ENCODE data around the gene PSMD1. TPM values are rescaled to one million over a fixed set of nuclear protein-coding genes. Genes with fewer than 3 reads are reported as not detected.
"Not testable (repeated sequence)": the region's sequence is repeated elsewhere in the genome, so short reads cannot be mapped to it uniquely, and the experiment has no call there.

PSMD1 gene
- total RNA-seq, 1 donor from 2014 or later = 81.0 TPM

DNA sequence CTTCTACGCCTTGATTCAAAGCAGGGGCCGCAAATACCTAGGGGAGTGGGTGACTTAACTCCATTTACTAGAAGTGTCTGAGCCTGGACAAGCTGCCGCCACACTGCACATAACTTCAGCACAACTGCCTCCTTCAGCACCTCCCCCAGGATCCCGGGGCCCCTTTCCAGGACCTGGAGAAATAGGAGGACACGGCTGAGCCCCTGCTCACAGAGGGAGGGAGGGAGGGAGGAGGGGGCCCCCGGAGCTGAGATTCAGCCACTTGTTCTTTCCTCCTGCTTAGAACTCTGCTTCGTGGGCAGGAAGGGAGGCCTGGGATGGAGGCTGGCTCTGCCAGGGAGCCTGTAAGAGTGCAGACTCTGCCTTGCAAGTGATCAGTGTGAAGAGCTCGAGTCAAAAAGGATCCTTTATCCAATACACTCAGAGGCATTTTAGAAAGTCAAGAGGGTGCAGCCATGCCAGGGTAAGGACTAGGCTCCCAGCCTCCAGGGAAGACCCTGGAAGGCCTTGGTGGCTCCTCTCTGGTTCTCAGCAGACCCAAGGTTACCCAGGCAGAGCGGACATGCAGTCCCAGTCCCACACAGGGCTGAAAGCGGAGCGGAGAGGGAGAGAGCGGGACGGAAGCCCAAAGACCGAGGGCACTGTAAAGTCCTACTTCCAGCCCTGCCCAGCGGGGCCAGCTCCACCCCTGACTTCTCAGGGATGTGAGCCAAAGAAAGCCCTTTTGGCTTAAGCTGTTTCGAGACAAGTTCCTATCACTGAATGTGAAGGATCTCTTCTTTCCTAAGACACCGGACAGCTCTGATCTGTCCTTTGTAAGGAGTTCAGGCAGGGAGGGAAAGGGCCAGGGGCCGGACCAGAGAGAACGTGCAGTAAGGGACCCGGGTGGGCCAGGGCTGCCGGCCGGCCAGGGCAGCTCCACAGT, 133.2 kb downstream of the PSMD1 start:
- peak; percentile 79 for ATAC-seq (ENCODE audit: poor library complexity)
- intact Hi-C loops (cut with DNase I) = loop anchor here (5.0 kb wide), 1 partner anchor 83 kb away; no protein-coding TSS in a partner anchor
- DNase-seq = peak; percentile 76

DNA sequence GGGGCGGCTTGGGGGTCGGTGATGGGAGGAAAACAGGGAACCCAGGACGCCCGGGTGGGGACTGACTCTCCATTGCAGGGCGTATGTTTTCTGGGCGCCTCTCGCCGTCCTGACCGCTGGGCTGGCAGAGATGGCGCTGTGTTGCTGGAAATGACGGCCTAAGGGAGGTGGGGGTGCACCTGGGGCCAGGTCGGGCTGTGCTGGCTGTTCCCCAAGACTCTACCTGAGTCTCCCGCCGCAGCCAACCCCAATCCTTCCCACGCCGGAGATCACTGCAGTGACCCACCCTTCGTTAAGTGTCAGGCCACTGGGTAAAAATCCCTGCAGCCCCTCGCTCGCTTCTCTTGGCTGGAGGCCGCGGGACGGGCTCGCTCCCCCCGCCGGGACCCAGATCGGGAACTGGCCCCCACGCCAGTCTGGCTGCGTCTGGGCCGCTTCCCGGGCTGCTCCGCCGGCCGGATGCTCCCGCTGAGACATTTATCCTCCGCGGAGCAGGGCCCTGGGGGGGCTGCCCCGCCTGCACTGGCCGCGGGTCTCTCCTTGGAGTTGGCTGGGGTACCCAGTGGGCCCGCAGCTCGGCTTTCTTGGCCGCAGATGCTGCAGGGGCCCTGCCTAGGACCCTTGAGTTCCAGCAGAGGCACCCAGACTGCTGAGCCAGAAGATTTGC, 134.0 kb downstream of the PSMD1 start:
- intact Hi-C loops (cut with DNase I) = loop anchor here (5.0 kb wide), 1 partner anchor 83 kb away; no protein-coding TSS in a partner anchor
- DNase-seq (peak; percentile 77), ATAC-seq (ENCODE audit: poor library complexity) (peak; percentile 76)

DNA sequence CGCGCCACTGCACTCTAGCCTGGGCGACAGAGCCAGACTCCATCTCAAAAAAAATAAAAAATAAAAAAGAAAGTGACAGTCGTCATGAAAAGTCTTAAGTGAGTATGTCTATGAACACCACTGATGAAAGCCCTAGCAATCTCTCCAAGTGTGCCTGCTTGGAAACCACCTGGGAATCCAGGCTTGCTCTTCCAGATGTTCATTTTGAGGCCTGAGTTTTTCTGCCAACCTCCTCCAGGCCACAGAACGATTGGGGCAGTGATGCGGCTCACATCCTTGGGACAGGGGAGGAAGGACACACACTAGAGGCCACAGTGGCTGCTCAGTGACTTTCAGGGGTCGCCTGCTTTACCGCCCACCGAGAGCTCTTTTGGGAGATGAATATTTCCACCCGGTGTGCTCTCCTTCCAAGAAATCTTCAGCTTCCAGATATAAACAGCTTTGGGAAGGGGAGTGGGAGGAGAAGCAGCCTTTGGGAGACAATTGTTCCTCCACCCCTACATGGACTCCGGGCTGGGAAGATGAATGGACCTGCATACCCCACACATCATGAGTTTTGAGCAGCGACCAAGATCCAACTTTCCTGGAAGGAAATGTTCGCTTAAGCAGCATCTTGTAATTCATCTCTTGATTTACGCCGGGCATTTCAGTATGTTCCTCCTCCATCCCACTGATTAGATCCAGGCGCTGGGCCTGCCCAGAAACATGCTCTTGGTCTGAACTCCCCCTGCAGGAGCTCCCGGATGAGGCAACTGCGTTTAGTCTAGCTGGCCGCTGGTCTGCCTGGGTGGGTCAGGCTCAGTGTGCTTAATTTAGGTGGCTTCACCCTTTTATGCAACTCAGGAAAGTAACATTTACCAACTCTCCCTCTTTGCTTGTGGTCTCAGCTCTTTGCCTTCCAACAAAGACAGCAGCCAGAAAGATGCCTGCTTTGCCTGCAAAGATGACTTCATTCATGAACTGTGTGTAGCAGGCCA, 135.5 kb downstream of the PSMD1 start:
- intact Hi-C loops (cut with DNase I) = loop anchor here (5.0 kb wide), 1 partner anchor 85 kb away; no protein-coding TSS in a partner anchor
- DNase-seq (peak; percentile 83), ATAC-seq (ENCODE audit: poor library complexity) (peak; percentile 66)

DNA sequence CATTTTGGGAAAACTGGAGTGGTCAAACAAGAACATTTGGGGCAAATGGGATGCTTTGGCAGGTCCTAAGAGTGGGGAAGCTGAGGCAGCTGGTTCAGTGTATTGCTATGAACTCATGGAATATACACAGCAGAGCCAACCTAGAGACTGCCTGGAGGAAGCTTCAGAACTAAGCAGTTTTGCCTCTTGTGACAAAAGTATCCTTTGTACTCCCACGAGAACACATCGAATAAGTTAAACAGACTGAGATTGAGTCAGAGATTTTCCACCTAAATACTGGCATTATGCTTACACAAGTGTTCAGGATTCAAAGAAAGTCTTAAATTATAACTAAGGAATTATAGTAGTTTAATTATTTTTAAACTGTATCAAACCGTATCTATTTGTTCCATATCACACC, 136.5 kb downstream of the PSMD1 start:
- no peak for DNase-seq
- no peak for ATAC-seq (ENCODE audit: poor library complexity)
- intact Hi-C loops (cut with DNase I) = loop anchor here (5.0 kb wide), 1 partner anchor 86 kb away; no protein-coding TSS in a partner anchor

DNA sequence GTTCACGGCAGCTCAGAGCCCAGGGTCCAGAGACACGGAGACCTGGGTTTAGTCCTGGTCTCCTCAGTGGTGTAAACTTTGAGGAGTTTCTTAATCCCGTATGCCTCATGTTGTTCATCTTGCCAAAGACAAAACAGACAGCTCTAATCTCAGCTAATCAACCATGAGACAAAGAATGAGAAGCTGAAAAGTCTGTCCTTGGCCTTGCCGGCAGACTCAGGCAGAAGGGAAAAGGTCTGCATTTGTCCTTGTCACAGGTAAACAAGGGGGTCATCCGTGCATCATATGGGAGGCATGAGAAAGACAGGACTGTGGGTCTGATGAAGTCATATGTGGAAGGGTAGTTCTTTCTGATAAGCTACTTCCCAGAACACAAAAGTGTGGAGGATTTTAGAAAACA, 139.9 kb downstream of the PSMD1 start:
- no peak for DNase-seq
- intact Hi-C loops (cut with DNase I) = no loop called here
- no peak for ATAC-seq (ENCODE audit: poor library complexity)

DNA sequence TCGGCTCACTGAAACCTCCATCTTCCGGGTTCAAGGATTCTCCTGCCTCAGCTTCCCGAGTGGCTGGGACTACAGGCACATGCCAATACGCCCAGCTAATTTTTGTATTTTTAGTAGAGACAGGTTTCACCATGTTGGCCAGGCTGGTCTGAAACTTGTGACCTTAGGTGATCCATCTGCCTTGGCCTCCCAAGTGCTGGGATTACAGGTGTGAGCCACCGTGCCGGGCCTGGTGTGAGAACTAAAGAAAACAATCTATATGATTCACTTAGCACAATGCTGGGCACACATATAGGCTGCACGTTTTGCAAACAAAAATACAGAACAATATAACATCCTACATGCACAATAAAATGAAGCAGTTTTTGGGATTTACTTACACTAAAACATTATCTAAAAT, 140.5 kb downstream of the PSMD1 start:
- ATAC-seq (ENCODE audit: poor library complexity); intact Hi-C loops (cut with DNase I); DNase-seq: not testable (repeated sequence)

DNA sequence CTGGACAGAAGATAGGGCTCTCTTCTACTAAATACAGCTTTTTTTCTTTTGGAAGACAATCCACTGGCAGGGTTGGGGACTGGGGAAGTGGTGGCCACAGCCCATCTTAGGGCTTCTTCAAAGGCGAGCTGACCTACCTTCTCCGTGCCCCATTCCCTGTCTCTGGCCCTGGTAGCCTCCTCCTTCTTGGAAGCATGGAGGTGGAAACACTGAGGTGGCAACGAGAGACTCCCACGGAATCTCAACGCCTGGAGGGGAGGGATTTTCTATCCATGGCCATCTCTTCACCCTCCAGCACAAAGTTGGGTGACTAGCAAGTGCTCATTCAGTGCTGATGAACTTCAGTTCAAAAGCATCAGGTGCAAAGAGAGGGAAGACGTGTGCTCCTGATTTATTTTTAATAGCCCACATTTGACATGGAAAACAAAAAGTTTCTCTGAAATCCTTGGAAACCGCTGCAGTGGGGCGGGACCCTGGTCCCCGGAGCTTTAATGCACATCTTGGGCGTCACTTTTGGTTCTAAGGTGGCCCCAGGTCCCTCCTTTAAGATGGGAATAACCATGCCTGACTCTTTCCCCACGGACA, 141.1 kb downstream of the PSMD1 start:
- DNase-seq (no peak), ATAC-seq (ENCODE audit: poor library complexity) (no peak)
- intact Hi-C loops (cut with DNase I) = no loop called here

DNA sequence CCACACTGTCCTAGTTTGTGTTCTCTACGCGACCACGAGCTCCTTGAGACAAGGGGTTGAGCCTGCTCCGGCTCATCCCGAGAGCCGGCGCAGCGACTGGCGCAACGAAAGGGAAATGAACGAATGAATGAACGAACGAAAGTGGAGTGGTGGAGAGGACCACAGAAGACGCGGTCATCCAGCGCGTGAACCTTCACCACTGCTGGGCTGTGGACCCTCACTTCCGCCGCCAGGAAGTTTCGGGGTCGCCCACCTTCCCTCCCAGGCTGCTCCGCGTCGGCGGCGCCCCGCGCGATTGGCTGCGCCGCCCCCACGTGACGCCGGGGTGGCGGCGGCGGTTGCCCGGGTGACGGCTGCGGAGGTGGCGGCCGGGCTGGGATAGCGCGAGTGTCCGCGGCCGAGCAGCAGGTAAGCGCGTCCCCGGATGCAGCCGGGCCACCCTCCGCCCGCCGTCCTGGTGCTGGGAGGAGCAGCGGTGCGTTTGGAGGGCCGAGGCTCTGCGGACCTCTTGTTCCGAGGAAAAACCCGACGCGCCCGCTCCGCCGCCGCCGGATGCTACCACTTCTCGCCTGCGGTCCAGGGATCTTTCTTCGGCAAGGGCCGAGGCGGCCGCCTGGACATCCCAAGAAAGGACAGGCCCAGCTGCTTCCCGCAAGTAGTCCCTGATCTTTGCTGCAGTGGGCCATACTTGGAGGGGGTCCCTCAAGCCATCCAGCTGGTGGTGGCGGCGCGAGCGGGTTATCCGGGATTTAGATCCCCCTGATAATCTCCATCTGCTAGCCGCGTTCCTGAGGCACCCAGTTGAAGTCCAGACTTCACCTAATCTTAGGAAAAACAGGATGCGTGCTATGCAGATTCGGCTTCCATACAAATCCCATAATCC, 141.9 kb downstream of the PSMD1 start, which contains the start of gene ARMC9:
Gene ARMC9 (plus strand): TSS at position 341 of the 883 bp plus-strand sequence. CDS start 7,608 bp downstream, outside the sequence.
- peak; percentile 86 for DNase-seq
- intact Hi-C loops (cut with DNase I) = no loop called here
- ATAC-seq (ENCODE audit: poor library complexity) = peak; percentile 100

DNA sequence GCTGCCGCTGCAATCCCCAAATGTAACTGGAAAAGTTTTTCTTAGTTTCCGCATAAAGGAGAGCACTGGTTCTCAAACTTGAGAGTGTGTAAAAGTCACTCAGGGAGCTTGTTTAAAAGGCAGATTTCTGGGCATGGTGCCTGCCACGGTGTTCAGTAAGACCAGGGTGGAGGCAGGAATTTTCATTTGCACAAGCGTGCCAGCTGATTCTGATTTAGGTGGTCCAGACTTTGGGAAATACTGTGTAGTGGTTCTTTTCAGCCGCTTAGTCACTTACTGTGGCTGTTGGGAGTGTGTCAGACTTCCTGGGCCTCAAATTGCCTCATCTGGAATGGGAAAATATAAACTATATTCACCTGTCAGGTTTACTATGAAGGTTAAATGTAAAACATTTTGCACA, 142.6 kb downstream of the PSMD1 start:
- intact Hi-C loops (cut with DNase I) = no loop called here
- ATAC-seq (ENCODE audit: poor library complexity) = no peak
- no peak for DNase-seq

DNA sequence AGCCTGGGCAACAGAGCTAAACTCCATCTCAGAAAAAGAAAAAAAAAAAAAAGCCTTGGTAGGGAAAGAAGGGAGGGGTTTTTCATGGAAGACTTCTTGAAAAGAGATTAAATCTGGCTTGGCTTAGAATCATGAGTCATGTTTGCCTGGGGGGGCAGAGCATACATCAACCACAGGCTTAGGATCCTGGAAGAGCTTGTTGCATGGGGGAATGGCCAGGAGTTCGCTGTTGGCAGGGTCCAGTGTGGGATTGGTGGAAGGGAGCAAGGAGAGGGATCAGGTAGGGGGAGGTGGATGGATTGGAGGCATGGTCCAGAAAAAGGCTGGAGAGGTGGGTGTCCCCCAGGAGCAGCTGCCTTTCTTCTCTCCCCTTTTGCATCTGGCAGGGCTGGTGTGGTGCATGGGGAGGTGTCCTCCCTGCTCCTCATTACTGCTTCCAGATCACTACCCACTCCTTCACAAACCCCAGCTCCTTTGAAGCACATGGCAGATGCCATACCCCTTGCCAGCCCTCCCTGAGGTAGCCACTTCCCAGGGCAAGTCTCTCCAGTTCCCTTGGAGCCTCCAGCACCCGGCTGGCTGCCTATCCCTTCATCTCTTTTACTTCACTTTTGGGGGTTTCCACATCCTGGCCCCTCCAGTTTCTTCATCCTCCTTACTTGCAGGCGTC, 144.3 kb downstream of the PSMD1 start:
- DNase-seq = no peak
- intact Hi-C loops (cut with DNase I) = no loop called here

DNA sequence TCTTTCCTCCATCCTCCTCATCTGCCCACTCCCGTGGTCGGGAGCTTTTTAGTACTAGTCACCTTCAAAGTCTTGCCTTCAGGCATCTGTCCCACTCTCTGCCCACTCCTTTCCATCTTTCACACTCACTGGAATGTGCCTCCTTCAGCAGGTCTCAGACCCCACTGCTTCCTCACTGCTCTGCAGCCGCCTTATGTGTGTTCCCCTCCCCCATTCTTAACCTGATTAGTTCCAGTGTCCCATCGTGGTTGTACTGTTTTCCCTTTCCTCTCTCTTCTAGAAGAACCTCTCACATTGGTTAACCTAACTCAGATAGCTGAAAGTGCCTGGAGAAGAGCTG, 144.8 kb downstream of the PSMD1 start:
- no peak for DNase-seq
- intact Hi-C loops (cut with DNase I) = no loop called here
- no peak for ATAC-seq (ENCODE audit: poor library complexity)

More for the DNA sequence above, 144.3 kb downstream of the PSMD1 start:
- ATAC-seq (ENCODE audit: poor library complexity) = no peak

DNA sequence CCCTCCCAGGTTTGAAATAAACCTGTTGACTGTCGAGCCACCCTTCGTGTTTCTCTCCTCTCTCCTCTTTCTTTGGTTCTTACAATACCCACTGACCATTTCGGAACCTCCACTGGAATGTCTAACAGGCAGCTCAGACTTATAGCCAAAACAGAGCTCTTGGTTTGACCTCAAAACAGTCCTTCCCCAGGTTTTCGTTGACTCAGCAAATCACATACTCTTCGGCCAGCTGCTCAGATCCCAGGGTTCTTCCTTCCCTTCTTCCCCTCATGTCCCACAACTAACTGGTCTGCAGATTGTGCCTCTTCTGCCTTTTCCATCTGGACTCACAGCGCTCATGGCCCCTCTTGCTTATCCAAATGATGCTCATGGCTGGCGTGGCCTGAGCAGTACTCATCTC, 146.4 kb downstream of the PSMD1 start:
- intact Hi-C loops (cut with DNase I) = no loop called here

DNA sequence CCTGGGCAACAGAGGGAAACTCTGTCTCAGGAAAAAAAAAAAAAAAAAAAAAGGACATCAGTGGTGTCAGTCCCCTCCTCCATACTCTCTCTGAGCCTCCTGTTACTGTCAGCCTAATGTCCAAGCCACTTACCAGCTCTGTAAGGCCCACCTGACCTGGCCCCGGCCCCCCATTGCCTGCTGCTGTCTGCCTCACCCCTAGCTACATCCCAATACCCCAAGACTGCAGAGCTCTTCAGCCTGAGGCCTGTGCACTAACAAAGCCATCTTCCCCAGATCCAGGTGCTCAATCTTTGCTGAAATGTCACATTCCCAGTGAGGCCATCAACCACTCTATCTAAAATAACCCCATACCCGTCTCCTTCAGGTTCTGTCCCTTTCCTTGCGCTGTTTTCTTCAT, 147.5 kb downstream of the PSMD1 start:
- ATAC-seq (ENCODE audit: poor library complexity) (no peak), DNase-seq (no peak)
- intact Hi-C loops (cut with DNase I) = no loop called here

More for the DNA sequence above, 146.4 kb downstream of the PSMD1 start:
- DNase-seq (no peak), ATAC-seq (ENCODE audit: poor library complexity) (no peak)

DNA sequence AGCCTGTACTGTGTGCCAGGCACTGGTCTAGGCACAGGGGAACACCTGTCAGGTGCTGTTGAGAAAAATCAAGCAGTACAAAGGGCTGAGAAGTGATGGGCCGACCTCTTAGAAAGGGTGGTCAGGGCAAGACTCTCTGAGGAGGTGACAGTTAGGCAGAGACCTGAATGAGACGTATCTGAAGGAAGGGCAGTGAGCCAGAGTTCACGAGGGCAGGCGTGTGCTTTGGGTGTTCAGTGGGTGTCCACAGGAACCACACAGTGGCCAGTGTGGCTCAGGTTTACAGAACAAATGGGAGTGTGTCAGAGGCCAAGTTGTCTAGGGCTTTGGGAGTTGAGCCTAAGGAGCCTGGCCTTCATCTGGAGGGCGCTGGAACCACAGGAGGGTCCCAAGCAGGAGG, 147.9 kb downstream of the PSMD1 start:
- intact Hi-C loops (cut with DNase I) = no loop called here
- no peak for ATAC-seq (ENCODE audit: poor library complexity)
- DNase-seq = no peak

DNA sequence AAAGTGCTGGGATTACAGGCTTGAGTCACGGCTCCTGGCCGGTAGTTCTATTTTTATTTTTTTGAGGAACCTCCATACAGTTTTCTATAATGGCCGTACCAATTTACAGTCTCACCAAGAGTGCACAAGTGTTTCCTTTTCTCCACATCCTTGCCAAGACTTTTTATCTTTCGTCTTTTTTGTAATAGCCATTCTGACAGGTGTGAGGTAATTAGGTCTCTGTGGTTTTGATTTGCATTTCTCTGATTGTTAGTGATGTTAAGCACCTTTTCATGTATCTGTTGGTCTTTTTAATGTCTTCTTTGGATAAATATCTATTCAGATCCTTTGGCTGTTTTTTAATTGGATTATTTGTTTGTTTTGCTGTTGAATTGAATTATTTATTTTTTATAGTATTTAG, 151.1 kb downstream of the PSMD1 start:
- intact Hi-C loops (cut with DNase I) = no loop called here
- ATAC-seq (ENCODE audit: poor library complexity) (no peak), DNase-seq (no peak)

DNA sequence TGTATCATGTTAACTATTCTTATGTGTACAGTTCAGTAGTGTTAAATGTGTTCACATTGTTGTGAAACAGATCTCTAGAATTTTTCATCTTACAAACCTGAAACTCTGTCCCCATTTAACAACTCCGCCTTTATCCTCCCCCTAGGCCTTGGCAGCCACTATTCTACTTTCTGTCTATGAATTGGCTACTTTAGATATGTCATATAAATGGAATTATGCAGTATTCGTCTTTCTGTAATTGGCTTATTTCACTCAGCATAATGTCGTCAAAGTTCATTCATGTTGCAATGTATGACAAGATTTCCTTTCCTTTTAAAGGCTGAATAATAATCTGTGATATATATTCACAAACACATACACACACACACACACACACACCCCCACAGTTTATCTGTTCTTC, 154.1 kb downstream of the PSMD1 start:
- ATAC-seq (ENCODE audit: poor library complexity) (no peak), DNase-seq (no peak)
- intact Hi-C loops (cut with DNase I) = no loop called here

DNA sequence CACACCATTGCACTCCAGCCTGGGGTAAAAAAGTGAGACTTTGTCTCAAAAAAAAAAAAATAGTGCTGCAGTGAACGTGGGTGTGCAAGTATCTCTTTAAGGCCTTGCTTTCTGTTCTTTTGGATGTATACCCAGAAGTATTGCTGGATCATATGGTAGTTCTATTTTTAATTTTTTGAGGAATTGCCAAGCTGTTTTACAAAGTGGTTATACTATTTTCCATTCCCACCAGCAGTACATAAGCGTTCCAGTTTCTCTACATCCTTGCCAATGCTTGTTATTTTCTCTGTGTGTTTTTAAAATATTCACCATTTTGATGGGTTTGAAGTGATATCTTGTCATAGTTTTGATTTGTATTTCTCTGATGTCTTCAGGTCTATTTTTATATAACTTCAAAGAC, 154.8 kb downstream of the PSMD1 start:
- no peak for ATAC-seq (ENCODE audit: poor library complexity)
- no peak for DNase-seq
- intact Hi-C loops (cut with DNase I) = no loop called here

Measured in Right ventricle myocardium superior (tissue), 1 donor.